Middle frontal gyrus (tissue), 1 donor: Measurements from ENCODE around the gene TMEM192.
"Not testable (repeated sequence)": the region's sequence is repeated elsewhere in the genome, so short reads cannot be mapped to it uniquely, and the experiment has no call there.

ENCODE experiments used
- DNase-seq: peaks from one replicate; pipeline ENCODE4 v3.0.0-alpha.2; 2015; ENCODE audit warnings: low spot score; ENCODE audit errors: extremely low spot score

TMEM192 gene

GRCh38 chr4:165112368-165113121 is at the start of gene TMEM192:
Gene TMEM192 (minus strand): TSS chr4:165112860. CDS start chr4:165112773, 87 bp downstream.
- peak; percentile 84 for DNase-seq

DNA sequence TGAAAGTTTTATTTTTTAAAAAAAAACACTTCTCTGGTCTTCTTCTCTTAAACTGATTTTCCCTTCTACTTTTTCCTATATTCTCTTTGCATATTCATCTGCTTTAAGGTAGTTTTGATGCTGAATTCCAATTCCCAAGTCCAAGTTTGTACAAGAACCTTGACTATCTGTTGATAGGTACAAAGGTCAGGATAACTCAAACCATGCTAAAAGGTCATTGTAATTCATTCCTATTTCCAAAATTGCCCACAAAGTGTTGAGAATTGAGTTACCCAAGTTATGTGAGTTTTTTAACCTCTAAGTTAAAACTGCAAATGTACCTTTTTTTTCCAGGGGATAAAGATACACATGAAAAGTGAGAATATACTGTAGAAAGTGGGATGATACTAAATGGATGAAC is 46.1 kb upstream of the TMEM192 start:
- DNase-seq, result no peak

- no peak for DNase-seq
These were observed 44.2 kb upstream of the TMEM192 start for GRCh38 chr4:165156906-165157305.

- no peak for DNase-seq
These were observed 41.8 kb upstream of the TMEM192 start for GRCh38 chr4:165154482-165154881.

DNA sequence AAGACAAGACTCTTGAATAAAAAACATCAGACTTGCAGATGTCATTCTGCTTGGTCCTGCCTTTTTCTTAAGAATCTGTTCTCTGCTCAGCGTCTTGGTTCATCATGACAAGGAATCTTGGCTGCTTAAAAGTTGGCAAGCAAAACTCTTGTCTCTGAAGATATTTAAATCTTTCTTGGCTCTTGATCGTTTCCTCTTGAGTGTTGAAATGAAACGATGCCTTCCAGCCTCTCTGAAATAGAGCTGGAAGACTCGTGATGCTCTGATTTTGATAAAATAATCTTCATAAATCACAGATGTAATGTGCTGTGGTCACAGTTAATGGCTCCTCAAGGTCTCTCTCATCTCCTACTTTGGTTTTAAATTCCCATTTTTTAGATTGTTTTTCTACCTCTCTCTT is 39.9 kb upstream of the TMEM192 start:
- DNase-seq, result no peak

DNA sequence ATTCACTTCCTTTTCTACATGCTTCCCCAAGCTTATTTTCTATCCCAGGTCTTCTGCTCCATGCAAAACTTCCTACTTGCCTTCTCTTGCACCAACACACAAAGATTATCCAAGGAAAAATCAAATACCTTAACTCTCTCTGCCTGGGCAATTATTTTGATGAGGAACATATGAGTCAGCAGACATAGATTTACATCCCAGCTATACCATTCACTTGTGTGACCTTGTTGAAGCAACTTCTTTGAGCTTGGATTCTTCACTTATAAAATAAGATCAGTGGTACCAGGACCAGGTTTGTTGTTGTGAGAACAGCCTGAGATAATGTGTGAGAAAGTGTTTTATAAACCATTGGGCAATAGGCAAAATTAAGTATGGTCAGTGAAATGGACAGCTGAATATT is 39.1 kb upstream of the TMEM192 start:
- no peak for DNase-seq

GRCh38 chr4:165150545-165150944 is 37.9 kb upstream of the TMEM192 start:
- DNase-seq, result no peak

DNA sequence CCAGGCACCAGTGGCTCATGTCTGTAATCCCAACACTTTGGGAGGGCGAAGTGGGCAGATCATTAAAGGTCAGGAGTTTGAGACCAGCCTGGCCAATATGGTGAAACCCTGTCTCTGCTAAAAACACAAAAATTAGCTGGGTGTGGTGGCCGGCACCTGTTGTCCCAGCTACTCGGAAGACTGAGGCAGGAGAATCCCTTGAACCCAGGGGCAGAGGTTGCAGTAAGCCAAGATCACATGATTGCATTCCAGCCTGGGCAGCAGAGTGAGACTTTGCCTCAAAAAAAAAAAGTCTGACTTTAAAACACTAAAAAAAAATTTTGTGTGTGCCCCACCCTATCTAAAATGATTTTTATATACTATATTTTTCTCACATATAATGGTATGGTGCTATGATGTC is 26.2 kb upstream of the TMEM192 start:
- no peak for DNase-seq

GRCh38 chr4:165137205-165137604 is 24.5 kb upstream of the TMEM192 start:
- DNase-seq, result no peak

DNA sequence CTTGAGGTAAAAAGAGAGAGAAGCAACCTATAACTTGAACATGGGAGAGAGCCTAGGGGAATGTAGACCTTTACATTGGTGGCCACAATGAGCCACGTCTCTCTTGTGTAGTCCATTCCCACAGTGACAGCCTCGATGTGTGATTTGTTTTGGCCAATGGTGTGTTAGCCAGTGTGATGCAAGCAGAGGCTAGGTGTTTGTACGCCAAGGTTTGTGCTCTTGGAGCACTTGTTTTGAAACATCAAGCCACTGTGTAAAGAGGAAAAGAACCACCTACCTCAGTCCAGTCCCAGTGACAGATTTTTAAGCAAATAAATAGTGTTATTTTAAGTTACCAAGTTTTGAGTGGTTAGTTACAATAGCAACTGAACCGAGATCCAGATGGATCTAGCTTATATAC is 23.9 kb upstream of the TMEM192 start:
- DNase-seq, result no peak

GRCh38 chr4:165133150-165133549 is 20.5 kb upstream of the TMEM192 start:
- no peak for DNase-seq

DNA sequence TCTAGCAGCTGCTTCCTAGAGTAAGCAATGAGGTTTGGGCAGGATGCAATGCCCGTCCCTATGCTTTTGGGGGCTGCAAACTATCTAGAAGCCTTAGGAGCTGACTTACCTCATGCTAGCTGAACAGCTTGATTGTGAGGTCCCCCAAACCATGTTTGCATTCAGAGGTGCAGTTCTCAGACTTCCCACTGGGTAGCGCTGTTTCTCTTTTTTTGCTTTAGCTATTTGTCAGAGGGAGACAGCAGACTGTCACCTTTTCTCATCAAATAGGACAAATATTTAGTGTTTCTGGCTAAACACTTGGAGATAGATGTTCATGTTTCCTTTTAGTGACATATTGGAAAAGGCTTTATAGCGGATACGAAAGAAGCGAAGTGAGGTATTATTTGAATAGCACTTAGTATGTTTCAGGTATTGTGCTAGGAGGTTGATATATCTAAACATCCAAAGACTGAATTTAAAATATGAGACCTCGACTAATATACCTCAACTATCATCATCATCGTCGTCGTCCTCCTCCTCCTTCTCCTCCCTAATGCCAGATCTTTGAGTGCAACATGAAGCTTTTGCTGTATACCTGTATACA is 18.7 kb upstream of the TMEM192 start:
- DNase-seq, result peak; percentile 82

DNA sequence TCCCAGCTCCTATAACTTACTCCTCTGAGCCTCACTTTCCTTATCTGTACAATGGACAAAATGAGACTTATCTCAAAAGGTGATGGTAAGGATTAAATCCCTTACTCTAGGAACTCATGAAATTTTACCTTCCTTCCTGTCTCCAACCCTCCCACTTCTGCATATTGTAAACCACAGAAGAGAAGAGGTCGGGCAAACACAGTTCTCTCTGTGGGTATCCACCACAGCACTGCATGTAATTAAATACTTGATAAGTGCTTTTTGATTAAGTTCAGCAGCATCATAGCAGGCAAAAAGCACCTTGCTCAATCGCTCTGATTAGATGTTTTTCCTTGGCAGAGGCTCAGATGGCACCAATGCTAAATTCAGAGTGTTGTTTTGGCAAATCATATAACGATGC is 17.3 kb upstream of the TMEM192 start:
- no peak for DNase-seq

GRCh38 chr4:165125869-165126499 is 13.3 kb upstream of the TMEM192 start:
- DNase-seq, result not testable (repeated sequence)

DNA sequence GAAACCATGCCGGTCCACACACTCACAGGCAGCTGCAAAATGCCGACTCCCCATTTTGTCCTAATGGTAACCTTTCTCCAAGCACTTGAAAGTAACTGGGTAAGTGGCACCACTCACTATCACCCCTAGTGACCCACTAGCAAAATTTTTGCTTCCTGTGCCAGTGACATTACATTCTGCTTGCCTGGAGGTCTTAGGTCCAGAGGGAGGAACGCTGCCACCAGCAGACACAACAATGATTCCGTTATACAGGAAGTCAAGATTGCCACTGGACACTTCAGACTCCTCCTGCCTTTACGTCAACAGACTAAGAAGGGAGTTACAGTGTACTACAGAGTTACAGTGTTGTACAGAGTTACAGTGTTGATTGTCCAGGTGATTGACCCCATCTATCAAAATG is 11.8 kb upstream of the TMEM192 start:
- no peak for DNase-seq

GRCh38 chr4:165118256-165118909 is 5.7 kb upstream of the TMEM192 start:
- no peak for DNase-seq

GRCh38 chr4:165115301-165115700 is 2.6 kb upstream of the TMEM192 start:
- no peak for DNase-seq

GRCh38 chr4:165111906-165112367 is 723 bp downstream of the TMEM192 start:
- DNase-seq, result no peak

- DNase-seq, result no peak
These were observed 6.1 kb downstream of the TMEM192 start for GRCh38 chr4:165106518-165106917.

GRCh38 chr4:165101641-165102040 is 11.0 kb downstream of the TMEM192 start:
- no peak for DNase-seq

DNA sequence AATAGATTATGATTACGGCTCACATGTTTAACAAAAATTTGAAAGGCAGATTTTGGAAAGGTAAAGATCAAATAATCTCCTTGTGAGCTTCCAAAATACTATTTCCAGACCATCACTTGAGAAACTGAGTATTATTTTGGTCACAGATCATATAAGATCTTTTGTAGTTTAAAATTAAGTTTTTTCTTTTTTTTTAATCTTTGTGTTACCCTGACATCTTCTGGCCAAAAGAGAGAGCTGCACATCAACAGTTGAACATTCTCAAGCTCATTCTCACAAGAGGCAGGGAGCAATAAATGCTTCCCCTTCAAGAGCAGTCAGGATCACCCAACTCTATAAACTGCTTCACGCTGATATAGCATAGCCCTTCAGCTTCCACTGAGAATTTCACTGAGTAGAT is 15.9 kb downstream of the TMEM192 start:
- no peak for DNase-seq

DNA sequence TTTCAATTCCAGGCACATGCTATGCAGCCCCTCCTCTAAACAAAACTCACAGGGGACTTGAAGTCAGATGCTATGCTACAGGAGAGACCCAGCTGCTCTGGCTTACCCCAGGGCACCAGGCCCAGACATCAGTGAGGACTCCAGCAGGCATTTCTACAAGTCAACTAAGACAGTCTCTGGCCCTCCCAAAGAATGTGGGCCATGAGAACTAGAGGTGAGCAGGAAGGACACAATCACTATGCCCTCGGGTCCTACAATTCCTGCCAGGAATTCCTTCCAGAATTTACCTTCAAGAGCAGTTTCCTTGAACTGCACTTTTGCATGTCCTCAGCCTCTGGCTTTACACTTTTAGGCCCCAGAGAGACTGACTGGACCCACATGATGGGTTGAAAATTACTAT is 17.4 kb downstream of the TMEM192 start:
- DNase-seq, result no peak
